OCI-LY3 (cell line): ENCODE measurements around the gene WWOX.

Experiments
- EZH2phosphoT487 ChIP-seq: fragments of 200-600 bp; shearing (Covaris generic); IDR thresholded peaks from 2 replicates; pipeline ENCODE4 v1.6.1; 2018; ENCODE audit warnings: antibody characterized with exemption, mixed run types, low read depth
- TF ChIP-seq, protein P1 (sequence below): fragments of 200-600, 300-600 bp; sonication (generic); IDR thresholded peaks from 2 replicates; pipeline ENCODE4 v1.5.1; 2014; ENCODE audit warnings: antibody characterized with exemption, low read length, low read depth

DNA sequence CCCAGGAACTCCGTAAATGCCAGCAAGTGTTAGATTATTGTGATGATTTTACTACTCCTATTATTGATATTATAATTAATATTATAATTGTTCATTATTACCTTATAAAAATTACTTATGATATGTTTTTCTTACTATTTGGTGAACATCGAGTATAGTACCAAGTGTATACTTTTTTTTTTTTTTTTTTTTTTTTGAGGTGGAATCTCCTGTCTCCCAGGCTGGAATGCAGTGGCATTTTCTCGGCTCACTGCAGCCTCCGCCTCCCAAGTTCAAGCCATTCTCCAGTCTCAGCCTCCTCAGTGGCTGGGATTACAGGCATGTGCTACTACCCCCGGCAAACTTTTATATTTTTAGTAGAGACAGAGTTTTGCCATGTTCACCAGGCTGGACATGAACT is 347.0 kb downstream of the WWOX start:
- TF ChIP-seq, protein P1, sequence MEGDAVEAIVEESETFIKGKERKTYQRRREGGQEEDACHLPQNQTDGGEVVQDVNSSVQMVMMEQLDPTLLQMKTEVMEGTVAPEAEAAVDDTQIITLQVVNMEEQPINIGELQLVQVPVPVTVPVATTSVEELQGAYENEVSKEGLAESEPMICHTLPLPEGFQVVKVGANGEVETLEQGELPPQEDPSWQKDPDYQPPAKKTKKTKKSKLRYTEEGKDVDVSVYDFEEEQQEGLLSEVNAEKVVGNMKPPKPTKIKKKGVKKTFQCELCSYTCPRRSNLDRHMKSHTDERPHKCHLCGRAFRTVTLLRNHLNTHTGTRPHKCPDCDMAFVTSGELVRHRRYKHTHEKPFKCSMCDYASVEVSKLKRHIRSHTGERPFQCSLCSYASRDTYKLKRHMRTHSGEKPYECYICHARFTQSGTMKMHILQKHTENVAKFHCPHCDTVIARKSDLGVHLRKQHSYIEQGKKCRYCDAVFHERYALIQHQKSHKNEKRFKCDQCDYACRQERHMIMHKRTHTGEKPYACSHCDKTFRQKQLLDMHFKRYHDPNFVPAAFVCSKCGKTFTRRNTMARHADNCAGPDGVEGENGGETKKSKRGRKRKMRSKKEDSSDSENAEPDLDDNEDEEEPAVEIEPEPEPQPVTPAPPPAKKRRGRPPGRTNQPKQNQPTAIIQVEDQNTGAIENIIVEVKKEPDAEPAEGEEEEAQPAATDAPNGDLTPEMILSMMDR = no peak
- no peak for TF ChIP-seq EZH2phosphoT487
